ENCODE data around the gene LGALS14.

- TF ChIP-seq CTCF (IDR thresholded peaks at IDR 0.05; ENCODE audit: low read depth, low read length), result no peak
- TF ChIP-seq POLR2A (IDR thresholded peaks at IDR 0.05; ENCODE audit: extremely low read depth, insufficient read length), result no peak
- no peak for TF ChIP-seq MAX (IDR thresholded peaks at IDR 0.05; ENCODE audit: low read depth, low read length)
- TF ChIP-seq MYC (IDR thresholded peaks at IDR 0.05; ENCODE audit: low read depth, low read length), result no peak
Measured at GRCh38 chr19:39692166-39692565, 12.1 kb upstream of the LGALS14 start.

All from NB4 (cell line).